CD4-positive, CD25-positive, alpha-beta regulatory T cell (primary cell): ENCODE data around the gene CSTF1. TPM values are rescaled to one million over a fixed set of nuclear protein-coding genes. Genes with fewer than 3 reads are reported as not detected.

ENCODE experiments used
- ATAC-seq, 2 donors: fragments of 150-1000 bp; cut with Tn5 transposase; one replicate each; pipeline ENCODE4 v1.10.0; 2021; ENCODE audit warnings: low read depth in 2 of 2, moderate number of reproducible peaks in 2 of 2, moderate library complexity in 1 of 2
- DNase-seq, 3 donors: peaks; one replicate each; pipeline versions ENCODE4 v3.0.0 to v3.0.0-alpha.2; 2012 to 2022; ENCODE audit warnings: mixed read lengths in 1 of 3
- H3K27ac ChIP-seq: one replicate; pipeline ENCODE4 v1.7.0; 2013; ENCODE audit warnings: mild to moderate bottlenecking, low read length; ENCODE audit not compliant: insufficient read depth, poor library complexity, severe bottlenecking
- H3K27me3 ChIP-seq: one replicate; pipeline ENCODE4 v1.7.0; 2013; ENCODE audit warnings: low read length; ENCODE audit not compliant: control insufficient read depth, insufficient read depth
- H3K36me3 ChIP-seq: one replicate; pipeline ENCODE4 v1.7.0; 2013; ENCODE audit warnings: mild to moderate bottlenecking, low read length, moderate library complexity; ENCODE audit not compliant: control insufficient read depth, insufficient read depth
- H3K4me1 ChIP-seq: 2 replicates; pipeline ENCODE4 v1.7.0; 2013; ENCODE audit warnings: mild to moderate bottlenecking, low read length; ENCODE audit not compliant: insufficient read depth, control insufficient read depth, poor library complexity, severe bottlenecking
- H3K4me3 ChIP-seq: one replicate; pipeline ENCODE4 v1.7.0; 2013; ENCODE audit warnings: low read depth, mild to moderate bottlenecking, low read length, moderate library complexity
- H3K9me3 ChIP-seq, 2 experiments: 1 replicate in 1 of 2; 2 replicates in 1 of 2; pipeline ENCODE4 v1.7.0; 2013; ENCODE audit warnings: low read length in 2 of 2, mild to moderate bottlenecking in 1 of 2, moderate library complexity in 1 of 2; ENCODE audit not compliant: control insufficient read depth in 2 of 2
- H3K27ac Mint-ChIP-seq, 3 donors: one replicate each; pipeline ENCODE4 v1.8.0; 2020 to 2022; ENCODE audit warnings: mild to moderate bottlenecking in 3 of 3, mixed read lengths in 3 of 3, moderate library complexity in 2 of 3
- H3K27me3 Mint-ChIP-seq: one replicate; pipeline ENCODE4 v1.8.0; 2022; ENCODE audit warnings: mild to moderate bottlenecking, mixed read lengths
- H3K36me3 Mint-ChIP-seq: one replicate; pipeline ENCODE4 v1.8.0; 2020; ENCODE audit warnings: mixed read lengths
- H3K4me1 Mint-ChIP-seq, 4 donors: one replicate each; pipeline ENCODE4 v1.8.0; 2020 to 2022; ENCODE audit warnings: mixed read lengths in 4 of 4, mild to moderate bottlenecking in 1 of 4
- H3K4me3 Mint-ChIP-seq, 4 donors: one replicate each; pipeline ENCODE4 v1.8.0; 2020 to 2022; ENCODE audit warnings: mild to moderate bottlenecking in 4 of 4, mixed read lengths in 4 of 4, moderate library complexity in 3 of 4
- H3K9me3 Mint-ChIP-seq, 7 donors: one replicate each; pipeline ENCODE4 v1.8.0; 2020 to 2022; ENCODE audit warnings: mixed read lengths in 7 of 7, mild to moderate bottlenecking in 3 of 7, moderate library complexity in 2 of 7
- polyA plus RNA-seq, 4 donors: library from polyadenylated mRNA; unstranded; fragments of 300-500 nt; fragmentation: Illumina TruSeq; gene quantifications; one replicate each; pipeline ENCODE4 v1.2.3, GENCODE V29; 2021
- total RNA-seq: library from RNA; stranded (reverse); gene quantifications from one replicate; pipeline ENCODE4 v1.2.3, GENCODE V29; 2022

CSTF1 gene
- total and polyA plus RNA-seq, 5 donors from 2014 or later, result 24.5 to 61.7 (median 56.3) TPM

GRCh38 chr20:56418385-56418861 lies 26.0 kb downstream of the CSTF1 start:
- Histone ChIP-seq H3K27me3 (no peaks in the 10 kb centered on the region), H3K27ac (peak overlapping the region; percentile 56), H3K9me3 (no peaks in the 10 kb centered on the region), H3K4me3 (peak overlapping the region; percentile 61), H3K4me1 (peaks cover 34% of the 10 kb centered on the region), H3K36me3 (no peaks in the 10 kb centered on the region)
- Mint-ChIP-seq H3K9me3 (no peaks in the 10 kb centered on the region), H3K27me3 (no peaks in the 10 kb centered on the region), H3K36me3 (peaks cover 18% of the 10 kb centered on the region), H3K4me1 (peaks cover 0 to 61% (median 52%) of the 10 kb centered on the region in 4 donors), H3K4me3 (peak overlapping the region in 3 of 4 donors; percentile 1 to 78 (median 78)), H3K27ac (peak overlapping the region; percentile 87 to 96 (median 92))
- ATAC-seq (peak; percentile 32 to 46), DNase-seq (peak in 2 of 3 donors; percentile 32 to 41)

GRCh38 chr20:56420028-56420427 lies 27.6 kb downstream of the CSTF1 start:
- no peak overlapping the region for H3K27ac ChIP-seq
- no peak overlapping the region for H3K4me3 ChIP-seq
- H3K27ac Mint-ChIP-seq, result peak overlapping the region in 2 of 3 donors; percentile 32 to 96
- no peaks in the 10 kb centered on the region for H3K27me3 Mint-ChIP-seq
- DNase-seq, result no peak
- H3K9me3 Mint-ChIP-seq, result no peaks in the 10 kb centered on the region
- no peak for ATAC-seq
- peaks cover 22% of the 10 kb centered on the region for H3K4me1 ChIP-seq
- no peaks in the 10 kb centered on the region for H3K9me3 ChIP-seq
- no peaks in the 10 kb centered on the region for H3K36me3 ChIP-seq
- no peaks in the 10 kb centered on the region for H3K27me3 ChIP-seq
- peak overlapping the region in 1 of 4 donors; percentile 67 for H3K4me3 Mint-ChIP-seq
- peaks cover 0 to 53% (median 40%) of the 10 kb centered on the region in 4 donors for H3K4me1 Mint-ChIP-seq
- peaks cover 13% of the 10 kb centered on the region for H3K36me3 Mint-ChIP-seq

GRCh38 chr20:56420940-56421688 lies 28.7 kb downstream of the CSTF1 start:
- Mint-ChIP-seq H3K27ac (peak overlapping the region in 2 of 3 donors; percentile 55 to 96), H3K36me3 (peaks cover 13% of the 10 kb centered on the region), H3K27me3 (no peaks in the 10 kb centered on the region), H3K9me3 (no peaks in the 10 kb centered on the region), H3K4me1 (peaks cover 0 to 47% (median 36%) of the 10 kb centered on the region in 4 donors), H3K4me3 (peak overlapping the region in 2 of 4 donors; percentile 27 to 51)
- H3K36me3 ChIP-seq, result no peaks in the 10 kb centered on the region
- no peaks in the 10 kb centered on the region for H3K27me3 ChIP-seq
- no peaks in the 10 kb centered on the region for H3K9me3 ChIP-seq
- peaks cover 16% of the 10 kb centered on the region for H3K4me1 ChIP-seq
- no peak for DNase-seq
- no peak overlapping the region for H3K27ac ChIP-seq
- no peak for ATAC-seq
- no peak overlapping the region for H3K4me3 ChIP-seq

- Histone ChIP-seq H3K27ac (no peak overlapping the region), H3K36me3 (no peaks in the 10 kb centered on the region), H3K4me3 (no peak overlapping the region), H3K9me3 (no peaks in the 10 kb centered on the region), H3K4me1 (peaks cover 16% of the 10 kb centered on the region), H3K27me3 (no peaks in the 10 kb centered on the region)
- Mint-ChIP-seq H3K27me3 (no peaks in the 10 kb centered on the region), H3K27ac (peak overlapping the region in 2 of 3 donors; percentile 44 to 50), H3K4me3 (peak overlapping the region in 2 of 4 donors; percentile 8), H3K36me3 (peaks cover 11% of the 10 kb centered on the region), H3K9me3 (no peaks in the 10 kb centered on the region), H3K4me1 (peaks cover 0 to 42% (median 33%) of the 10 kb centered on the region in 4 donors)
- no peak for DNase-seq
- ATAC-seq, result no peak
Measured at GRCh38 chr20:56422076-56422823, 29.8 kb downstream of the CSTF1 start.

- no peaks in the 10 kb centered on the region for H3K9me3 ChIP-seq
- peaks cover 16% of the 10 kb centered on the region for H3K4me1 ChIP-seq
- no peaks in the 10 kb centered on the region for H3K36me3 ChIP-seq
- Mint-ChIP-seq H3K9me3 (no peaks in the 10 kb centered on the region), H3K27ac (peak overlapping the region in 1 of 3 donors; percentile 50), H3K27me3 (no peaks in the 10 kb centered on the region), H3K4me3 (no peak overlapping the region), H3K4me1 (peaks cover 0 to 40% (median 29%) of the 10 kb centered on the region in 4 donors), H3K36me3 (peaks cover 7% of the 10 kb centered on the region)
- no peaks in the 10 kb centered on the region for H3K27me3 ChIP-seq
- H3K4me3 ChIP-seq, result no peak overlapping the region
- no peak overlapping the region for H3K27ac ChIP-seq
- DNase-seq (no peak), ATAC-seq (no peak)
Measured at GRCh38 chr20:56422824-56423189, 30.4 kb downstream of the CSTF1 start.

- H3K4me1 ChIP-seq, result peaks cover 12% of the 10 kb centered on the region
- Mint-ChIP-seq H3K9me3 (peaks cover 0 to 1% (median 0%) of the 10 kb centered on the region in 7 donors), H3K4me3 (no peak overlapping the region), H3K27me3 (no peaks in the 10 kb centered on the region), H3K4me1 (peaks cover 0 to 36% (median 26%) of the 10 kb centered on the region in 4 donors), H3K36me3 (peaks cover 3% of the 10 kb centered on the region), H3K27ac (no peak overlapping the region)
- ATAC-seq, result no peak
- DNase-seq, result no peak
- H3K36me3 ChIP-seq, result no peaks in the 10 kb centered on the region
- H3K4me3 ChIP-seq, result no peak overlapping the region
- H3K27ac ChIP-seq, result no peak overlapping the region
- no peaks in the 10 kb centered on the region for H3K27me3 ChIP-seq
- no peaks in the 10 kb centered on the region for H3K9me3 ChIP-seq
Measured at GRCh38 chr20:56423211-56423610, 30.8 kb downstream of the CSTF1 start.

- Histone ChIP-seq H3K27ac (no peak overlapping the region), H3K4me1 (peaks cover 8% of the 10 kb centered on the region), H3K27me3 (no peaks in the 10 kb centered on the region), H3K36me3 (no peaks in the 10 kb centered on the region), H3K9me3 (no peaks in the 10 kb centered on the region), H3K4me3 (no peak overlapping the region)
- H3K27ac Mint-ChIP-seq, result no peak overlapping the region
- DNase-seq, result no peak
- H3K9me3 Mint-ChIP-seq, result peaks cover 0 to 1% (median 0%) of the 10 kb centered on the region in 7 donors
- ATAC-seq, result no peak
- peak overlapping the region in 1 of 4 donors; percentile 4 for H3K4me3 Mint-ChIP-seq
- peaks cover 2% of the 10 kb centered on the region for H3K36me3 Mint-ChIP-seq
- H3K27me3 Mint-ChIP-seq, result no peaks in the 10 kb centered on the region
- H3K4me1 Mint-ChIP-seq, result peaks cover 0 to 31% (median 23%) of the 10 kb centered on the region in 4 donors
Measured at GRCh38 chr20:56423886-56424285, 31.4 kb downstream of the CSTF1 start.
